CD4-positive, CD25-positive, alpha-beta regulatory T cell (primary cell): ENCODE measurements around the gene ZNF630. TPM values are rescaled to one million over a fixed set of nuclear protein-coding genes. Genes with fewer than 3 reads are reported as not detected.
"Not testable (repeated sequence)": the region's sequence is repeated elsewhere in the genome, so short reads cannot be mapped to it uniquely, and the experiment has no call there.

Source experiments
- ATAC-seq, 2 donors: fragments of 150-1000 bp; cut with Tn5 transposase; one replicate each; pipeline ENCODE4 v1.10.0; 2021; ENCODE audit warnings: low read depth in 2 of 2, moderate number of reproducible peaks in 2 of 2, moderate library complexity in 1 of 2
- DNase-seq, 3 donors: peaks; one replicate each; pipeline versions ENCODE4 v3.0.0 to v3.0.0-alpha.2; 2012 to 2022; ENCODE audit warnings: mixed read lengths in 1 of 3
- H3K27ac ChIP-seq: one replicate; pipeline ENCODE4 v1.7.0; 2013; ENCODE audit warnings: mild to moderate bottlenecking, low read length; ENCODE audit not compliant: insufficient read depth, poor library complexity, severe bottlenecking
- H3K27me3 ChIP-seq: one replicate; pipeline ENCODE4 v1.7.0; 2013; ENCODE audit warnings: low read length; ENCODE audit not compliant: control insufficient read depth, insufficient read depth
- H3K36me3 ChIP-seq: one replicate; pipeline ENCODE4 v1.7.0; 2013; ENCODE audit warnings: mild to moderate bottlenecking, low read length, moderate library complexity; ENCODE audit not compliant: control insufficient read depth, insufficient read depth
- H3K4me1 ChIP-seq: 2 replicates; pipeline ENCODE4 v1.7.0; 2013; ENCODE audit warnings: mild to moderate bottlenecking, low read length; ENCODE audit not compliant: insufficient read depth, control insufficient read depth, poor library complexity, severe bottlenecking
- H3K4me3 ChIP-seq: one replicate; pipeline ENCODE4 v1.7.0; 2013; ENCODE audit warnings: low read depth, mild to moderate bottlenecking, low read length, moderate library complexity
- H3K9me3 ChIP-seq, 2 experiments: 1 replicate in 1 of 2; 2 replicates in 1 of 2; pipeline ENCODE4 v1.7.0; 2013; ENCODE audit warnings: low read length in 2 of 2, mild to moderate bottlenecking in 1 of 2, moderate library complexity in 1 of 2; ENCODE audit not compliant: control insufficient read depth in 2 of 2
- H3K27ac Mint-ChIP-seq, 3 donors: one replicate each; pipeline ENCODE4 v1.8.0; 2020 to 2022; ENCODE audit warnings: mild to moderate bottlenecking in 3 of 3, mixed read lengths in 3 of 3, moderate library complexity in 2 of 3
- H3K27me3 Mint-ChIP-seq: one replicate; pipeline ENCODE4 v1.8.0; 2022; ENCODE audit warnings: mild to moderate bottlenecking, mixed read lengths
- H3K36me3 Mint-ChIP-seq: one replicate; pipeline ENCODE4 v1.8.0; 2020; ENCODE audit warnings: mixed read lengths
- H3K4me1 Mint-ChIP-seq, 4 donors: one replicate each; pipeline ENCODE4 v1.8.0; 2020 to 2022; ENCODE audit warnings: mixed read lengths in 4 of 4, mild to moderate bottlenecking in 1 of 4
- H3K4me3 Mint-ChIP-seq, 4 donors: one replicate each; pipeline ENCODE4 v1.8.0; 2020 to 2022; ENCODE audit warnings: mild to moderate bottlenecking in 4 of 4, mixed read lengths in 4 of 4, moderate library complexity in 3 of 4
- H3K9me3 Mint-ChIP-seq, 7 donors: one replicate each; pipeline ENCODE4 v1.8.0; 2020 to 2022; ENCODE audit warnings: mixed read lengths in 7 of 7, mild to moderate bottlenecking in 3 of 7, moderate library complexity in 2 of 7
- polyA plus RNA-seq, 4 donors: library from polyadenylated mRNA; unstranded; fragments of 300-500 nt; fragmentation: Illumina TruSeq; gene quantifications; one replicate each; pipeline ENCODE4 v1.2.3, GENCODE V29; 2021
- total RNA-seq: library from RNA; stranded (reverse); gene quantifications from one replicate; pipeline ENCODE4 v1.2.3, GENCODE V29; 2022

The ZNF630 gene
- total and polyA plus RNA-seq, 5 donors from 2014 or later: 1.2 to 2.7 (median 1.7) TPM

DNA sequence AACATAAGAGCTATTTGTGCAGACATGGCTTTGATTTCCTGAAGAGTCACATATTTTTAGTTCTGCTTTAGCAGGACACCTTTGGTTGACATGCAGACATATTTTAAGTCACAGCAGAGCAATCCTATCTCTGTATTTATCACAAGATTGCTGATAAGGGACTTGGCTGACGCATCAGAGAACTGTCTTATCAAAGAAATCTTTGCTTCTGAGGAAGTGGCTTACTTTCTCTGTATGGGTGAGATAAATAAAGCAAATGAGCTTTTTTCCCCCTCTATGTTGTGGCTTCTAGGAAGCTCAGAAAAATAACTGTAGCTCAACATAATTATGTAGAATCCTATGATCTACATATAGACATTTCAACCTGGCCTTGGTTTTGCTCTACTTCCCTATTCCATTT lies 51.5 kb downstream of the ZNF630 start:
- H3K36me3 Mint-ChIP-seq, H3K36me3 ChIP-seq, H3K27ac Mint-ChIP-seq, H3K9me3 ChIP-seq, H3K4me3 ChIP-seq, H3K4me1 ChIP-seq, H3K27me3 Mint-ChIP-seq, H3K27me3 ChIP-seq, H3K4me1 Mint-ChIP-seq, H3K4me3 Mint-ChIP-seq, DNase-seq, H3K9me3 Mint-ChIP-seq: not testable (repeated sequence)
- peak overlapping the region; percentile 79 for H3K27ac ChIP-seq
- peak; percentile 59 to 64 for ATAC-seq

- ATAC-seq, H3K27me3 ChIP-seq, H3K4me1 Mint-ChIP-seq, H3K9me3 Mint-ChIP-seq, H3K27ac ChIP-seq, H3K9me3 ChIP-seq, H3K36me3 Mint-ChIP-seq, H3K27ac Mint-ChIP-seq, H3K4me1 ChIP-seq, H3K4me3 ChIP-seq, H3K36me3 ChIP-seq, H3K4me3 Mint-ChIP-seq, H3K27me3 Mint-ChIP-seq, DNase-seq: not testable (repeated sequence)
These were observed 54.7 kb downstream of the ZNF630 start for GRCh38 chrX:48016583-48017310.

GRCh38 chrX:48009445-48009960 lies 61.9 kb downstream of the ZNF630 start:
- ATAC-seq, H3K4me1 Mint-ChIP-seq, H3K36me3 ChIP-seq, H3K27me3 ChIP-seq, H3K4me1 ChIP-seq, H3K36me3 Mint-ChIP-seq, H3K27me3 Mint-ChIP-seq, H3K9me3 ChIP-seq, DNase-seq, H3K27ac Mint-ChIP-seq, H3K9me3 Mint-ChIP-seq, H3K4me3 ChIP-seq, H3K27ac ChIP-seq, H3K4me3 Mint-ChIP-seq: not testable (repeated sequence)

Other genes starting within 250 kb of the ZNF630 start
- 10.9 TPM for gene ZNF81, start 234.7 kb downstream of the ZNF630 start, total RNA-seq
- 1 to 10 TPM; 1.8 to 6.0 (median 2.7) TPM for gene ZNF81, start 234.7 kb downstream of the ZNF630 start, polyA plus RNA-seq
- 7.1 TPM for gene ZNF182, start 67.7 kb downstream of the ZNF630 start, total RNA-seq
- 1 to 10 TPM; 3.0 to 6.2 (median 4.1) TPM for gene ZNF182, start 67.7 kb downstream of the ZNF630 start, polyA plus RNA-seq
- gene SPACA5, start 64.7 kb downstream of the ZNF630 start, total RNA-seq: not detected
- gene SPACA5, start 64.7 kb downstream of the ZNF630 start, polyA plus RNA-seq: under 1 TPM in 1 of 4 donors, not detected in 3; 0.79 TPM
- not detected for gene SPACA5B, start 59.0 kb upstream of the ZNF630 start, total RNA-seq
- not detected for gene SPACA5B, start 59.0 kb upstream of the ZNF630 start, polyA plus RNA-seq
- not detected for gene SSX5, start 125.2 kb upstream of the ZNF630 start, total RNA-seq
- not detected for gene SSX5, start 125.2 kb upstream of the ZNF630 start, polyA plus RNA-seq
- not detected for gene SSX1, start 183.8 kb upstream of the ZNF630 start, total RNA-seq
- gene SSX1, start 183.8 kb upstream of the ZNF630 start, polyA plus RNA-seq: not detected